Activated CD8-positive, alpha-beta memory T cell treated with anti-CD3 and anti-CD28 coated beads, Interleukin-2, amount 50 U/mL, for 48 hours (primary cell): ENCODE data around the gene GCGR.

Source experiments
- DNase-seq: peaks from one replicate; pipeline ENCODE4 v3.0.0-alpha.2; 2020

Gene GCGR

GRCh38 chr17:81803728-81804558 is at the start of gene GCGR:
Gene GCGR, plus strand, starts transcription at chr17:81804150. Its CDS starts 4,869 bp downstream, at chr17:81809019.
- DNase-seq, result no peak

GRCh38 chr17:81792675-81793615 is 11.0 kb upstream of the GCGR start:
- DNase-seq, result no peak

GRCh38 chr17:81794074-81794476 is 9.9 kb upstream of the GCGR start:
- no peak for DNase-seq

- DNase-seq, result no peak
These were observed 9.4 kb upstream of the GCGR start for GRCh38 chr17:81794509-81794908.

- no peak for DNase-seq
These were observed 2.6 kb upstream of the GCGR start for GRCh38 chr17:81801327-81801726.

GRCh38 chr17:81802048-81802758 is 1.7 kb upstream of the GCGR start:
- DNase-seq, result no peak

GRCh38 chr17:81802856-81803643 is 900 bp upstream of the GCGR start:
- DNase-seq, result no peak

GRCh38 chr17:81804559-81805399 is 829 bp downstream of the GCGR start:
- no peak for DNase-seq

- no peak for DNase-seq
These were observed 1.9 kb downstream of the GCGR start for GRCh38 chr17:81805707-81806460.

GRCh38 chr17:81806461-81807209 is 2.7 kb downstream of the GCGR start:
- DNase-seq, result no peak

- no peak for DNase-seq
These were observed 3.3 kb downstream of the GCGR start for GRCh38 chr17:81807210-81807719.

GRCh38 chr17:81807839-81808238 is 3.9 kb downstream of the GCGR start:
- no peak for DNase-seq

- DNase-seq, result no peak
These were observed 5.0 kb downstream of the GCGR start for GRCh38 chr17:81808778-81809555.

- no peak for DNase-seq
These were observed 5.6 kb downstream of the GCGR start for GRCh38 chr17:81809556-81809998.

GRCh38 chr17:81810476-81810875 is 6.5 kb downstream of the GCGR start:
- DNase-seq, result no peak

GRCh38 chr17:81810892-81811704 is 7.1 kb downstream of the GCGR start:
- DNase-seq, result no peak

GRCh38 chr17:81811705-81812570 is 8.0 kb downstream of the GCGR start:
- no peak for DNase-seq
